GM19351 (cell line): ENCODE results near the gene FICD.
A peak's percentile ranks its signal among the peaks of the same experiment; 100 is the strongest.
"Not testable (repeated sequence)": the region's sequence is repeated elsewhere in the genome, so short reads cannot be mapped to it uniquely, and the experiment has no call there.

ENCODE experiments used
- ATAC-seq: cut with Tn5 transposase; IDR thresholded peaks from one replicate; pipeline ENCODE4 v1.9.1; 2021; ENCODE audit warnings: mild to moderate bottlenecking, moderate library complexity; ENCODE audit not compliant: unreplicated experiment

Gene FICD

DNA sequence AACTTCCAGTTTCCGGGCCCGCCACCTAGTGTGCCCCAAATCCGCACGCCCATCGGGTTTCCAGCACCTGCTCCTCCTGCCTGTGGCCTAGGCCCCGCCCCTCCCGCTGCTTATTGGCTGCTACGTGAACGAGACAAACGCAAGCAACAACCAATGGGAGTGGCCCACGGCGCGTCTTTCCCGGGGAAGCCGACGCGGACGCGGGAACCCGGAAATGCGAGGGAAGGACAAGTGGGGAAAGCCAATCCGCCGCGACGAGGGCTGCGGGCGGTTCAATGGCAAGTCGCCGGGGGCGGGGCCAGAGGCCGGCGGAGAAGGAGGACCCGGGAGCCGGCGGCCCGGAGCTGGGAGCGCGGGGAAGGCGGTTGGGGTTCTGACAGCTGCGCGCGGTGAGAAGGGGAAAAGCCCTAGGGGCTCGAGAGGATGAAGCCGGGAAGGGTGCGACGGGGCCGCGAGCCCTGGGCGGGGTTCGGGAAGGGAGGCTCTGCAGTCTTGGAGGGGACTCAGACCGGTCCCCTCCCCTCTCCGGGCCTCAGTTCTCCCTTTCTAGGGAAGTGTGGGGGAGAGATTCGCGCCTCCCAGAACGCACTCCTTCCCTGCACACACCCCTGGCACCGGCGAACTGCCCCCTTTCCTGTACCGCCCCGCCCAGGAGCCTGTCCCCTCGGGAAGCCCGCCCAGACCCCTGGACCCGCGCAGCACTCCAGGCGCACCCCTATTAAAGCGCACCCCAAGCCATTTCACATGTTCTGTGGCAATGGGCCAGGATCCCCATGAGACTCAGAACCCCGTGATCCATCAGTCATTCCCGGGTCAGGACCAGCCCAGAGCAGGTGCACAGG lies at the start of gene FICD:
FICD (plus strand) TSS at position 305 of the 842 bp plus-strand sequence. CDS start 1,696 bp downstream, outside the sequence.
- ATAC-seq, result peak; percentile 79

DNA sequence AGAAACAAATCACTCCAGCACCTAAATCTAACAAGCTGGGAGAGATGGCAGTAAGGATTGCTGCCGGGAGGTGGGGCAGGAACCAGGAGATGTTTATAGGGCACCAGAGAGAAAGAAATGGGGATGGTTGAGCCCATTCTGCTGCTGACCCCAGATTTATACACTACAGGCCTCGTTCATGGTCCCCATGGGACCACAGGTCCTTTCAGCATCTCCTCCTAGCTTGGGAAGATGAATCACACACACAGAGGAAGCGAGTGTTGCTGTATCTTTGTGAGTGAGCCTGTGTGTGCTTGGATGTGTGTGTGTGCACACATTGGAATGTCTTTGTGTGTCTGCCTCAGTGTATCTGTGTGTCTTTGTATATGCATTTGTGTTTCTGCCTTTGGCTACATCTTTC lies 49.7 kb upstream of the FICD start:
- no peak for ATAC-seq

DNA sequence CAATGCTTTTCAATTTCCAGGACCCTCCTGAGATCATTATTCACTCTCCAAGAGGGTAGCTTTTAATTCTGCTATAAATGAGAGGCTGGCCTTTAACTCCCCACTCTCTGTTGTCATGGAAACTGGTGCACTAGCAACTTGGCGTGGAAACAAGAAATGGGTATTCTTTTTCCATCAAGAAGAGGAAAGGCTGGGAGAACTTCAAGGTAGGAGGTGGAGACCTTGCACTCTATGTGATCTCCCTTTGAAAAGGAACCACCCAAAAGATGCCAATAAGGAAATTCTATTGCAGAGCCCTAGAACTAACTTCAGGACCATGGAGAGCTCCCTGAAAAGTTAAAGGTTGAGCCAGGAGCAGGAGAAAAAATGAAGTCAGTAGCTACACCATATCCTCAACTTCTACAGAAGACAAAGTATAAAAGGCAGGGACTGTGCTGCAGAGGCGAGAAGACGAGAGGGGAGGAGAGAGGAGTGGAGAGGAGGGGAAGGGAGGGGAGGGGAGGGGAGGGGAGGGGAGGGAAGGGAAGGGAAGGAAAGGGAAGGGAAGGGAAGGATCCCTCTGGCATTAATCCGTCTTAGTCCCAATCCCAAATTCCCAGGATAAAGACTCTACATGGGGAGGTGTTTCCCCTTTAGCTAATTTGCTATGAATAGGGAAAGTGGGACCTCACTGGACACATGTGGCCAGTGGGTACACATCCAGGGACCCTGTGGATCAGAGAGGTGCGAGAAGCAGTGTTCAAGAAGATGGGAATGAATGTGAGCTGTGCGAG lies 46.7 kb upstream of the FICD start:
- no peak for ATAC-seq

DNA sequence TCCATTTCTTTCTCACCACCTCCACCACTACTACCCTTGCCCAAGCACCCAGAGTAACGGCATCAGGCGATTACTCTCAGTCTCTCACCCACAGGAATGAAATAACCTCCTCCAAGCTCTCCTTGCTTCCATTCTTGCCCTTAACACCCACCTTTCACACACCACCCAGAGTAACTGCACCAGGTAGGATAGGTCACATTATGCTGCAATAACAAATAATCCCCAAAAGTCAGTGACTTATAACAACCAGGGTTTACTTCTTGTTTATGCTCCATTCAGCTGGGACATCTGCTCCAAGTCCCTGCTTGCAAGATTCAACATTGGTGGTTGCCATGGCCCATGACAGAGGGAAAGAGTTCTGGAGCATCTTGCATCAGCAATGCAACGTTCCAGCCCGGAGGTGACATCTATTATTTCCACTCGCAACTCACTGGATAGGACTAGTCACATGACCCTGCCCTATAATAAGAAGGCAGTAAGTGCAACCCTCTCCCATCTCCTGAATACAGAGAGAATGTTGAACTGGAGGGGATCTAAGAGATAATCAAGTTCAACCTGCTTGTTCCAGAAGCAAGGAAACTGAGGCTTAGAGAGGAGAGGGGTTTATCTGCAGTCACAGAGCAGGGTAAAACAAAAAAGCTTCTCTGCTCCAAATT lies 41.5 kb upstream of the FICD start:
- ATAC-seq, result no peak

DNA sequence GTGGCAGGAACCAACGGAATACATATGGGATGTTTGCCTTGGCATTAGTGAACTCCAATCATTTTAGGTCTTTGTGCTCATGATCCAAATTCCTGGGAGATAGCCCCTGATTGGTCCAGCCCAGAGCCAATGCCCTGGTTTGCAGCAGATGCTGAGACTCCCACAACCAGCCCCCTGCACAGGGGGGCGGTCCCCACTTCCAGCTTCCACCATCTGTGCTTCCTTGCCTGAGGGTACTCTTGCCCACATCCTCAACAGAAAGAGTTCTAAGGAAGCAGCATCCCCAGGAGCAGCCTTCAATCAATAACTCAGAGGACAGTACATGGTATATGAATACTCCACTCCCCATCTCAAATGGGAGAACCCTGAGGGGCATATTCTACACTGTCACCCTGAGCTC lies 39.7 kb upstream of the FICD start:
- no peak for ATAC-seq

DNA sequence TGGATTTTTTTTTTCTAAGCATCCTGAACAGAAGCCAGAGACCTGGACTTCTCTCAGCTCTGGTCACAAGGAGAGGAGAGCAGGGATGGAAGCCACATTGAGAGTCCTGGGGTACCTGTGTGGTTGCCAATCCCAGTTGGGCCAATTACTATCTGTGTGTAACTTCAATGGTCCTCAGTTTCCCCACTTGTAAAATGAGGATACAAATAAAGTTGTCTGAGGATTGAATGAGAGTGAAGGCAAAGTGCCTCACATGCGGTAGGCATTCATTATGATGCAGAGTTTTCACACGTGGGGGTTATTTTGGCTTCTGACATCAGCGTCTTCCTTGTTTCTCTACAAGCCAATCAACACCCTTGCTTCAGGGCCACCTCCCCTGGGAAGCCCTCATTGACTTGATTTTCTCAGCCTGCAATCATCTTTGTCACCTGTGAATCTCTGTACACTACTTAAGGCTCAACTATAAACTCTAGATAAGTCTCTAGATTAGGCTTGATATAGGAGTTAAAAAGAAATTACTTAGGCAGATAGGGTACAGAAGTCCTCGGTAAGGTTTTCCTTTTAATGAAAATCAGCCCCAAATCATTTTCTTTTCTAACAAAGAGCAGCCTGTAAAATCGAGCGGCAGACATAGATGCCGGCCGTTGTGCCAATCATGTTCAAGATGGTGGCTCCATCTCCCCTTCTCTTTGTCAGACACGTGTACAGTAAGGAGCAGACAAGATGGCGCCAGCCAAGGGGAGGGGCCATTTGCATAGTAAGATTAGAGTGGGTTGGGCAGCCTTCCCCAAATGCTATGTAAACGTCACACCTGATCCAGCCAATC lies 37.8 kb upstream of the FICD start:
- no peak for ATAC-seq

DNA sequence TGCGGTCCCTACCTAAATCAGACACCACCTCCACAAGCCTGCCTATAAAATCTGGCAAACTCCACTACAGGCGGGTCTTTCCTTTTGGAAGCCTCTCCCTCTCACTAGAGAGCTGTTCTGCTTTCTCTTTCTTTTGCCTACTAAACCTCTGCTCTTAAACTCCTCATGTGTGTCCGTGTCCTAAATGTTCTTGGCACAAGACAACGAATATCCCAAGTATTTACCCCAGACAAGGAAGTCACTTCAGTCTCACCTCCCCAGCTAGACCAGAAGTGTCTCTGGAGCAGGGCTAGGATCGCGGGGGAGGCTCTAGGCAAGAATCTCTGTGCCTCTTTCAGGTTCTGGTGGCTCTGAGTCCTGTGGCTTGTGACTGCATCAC lies 37.2 kb upstream of the FICD start:
- no peak for ATAC-seq

DNA sequence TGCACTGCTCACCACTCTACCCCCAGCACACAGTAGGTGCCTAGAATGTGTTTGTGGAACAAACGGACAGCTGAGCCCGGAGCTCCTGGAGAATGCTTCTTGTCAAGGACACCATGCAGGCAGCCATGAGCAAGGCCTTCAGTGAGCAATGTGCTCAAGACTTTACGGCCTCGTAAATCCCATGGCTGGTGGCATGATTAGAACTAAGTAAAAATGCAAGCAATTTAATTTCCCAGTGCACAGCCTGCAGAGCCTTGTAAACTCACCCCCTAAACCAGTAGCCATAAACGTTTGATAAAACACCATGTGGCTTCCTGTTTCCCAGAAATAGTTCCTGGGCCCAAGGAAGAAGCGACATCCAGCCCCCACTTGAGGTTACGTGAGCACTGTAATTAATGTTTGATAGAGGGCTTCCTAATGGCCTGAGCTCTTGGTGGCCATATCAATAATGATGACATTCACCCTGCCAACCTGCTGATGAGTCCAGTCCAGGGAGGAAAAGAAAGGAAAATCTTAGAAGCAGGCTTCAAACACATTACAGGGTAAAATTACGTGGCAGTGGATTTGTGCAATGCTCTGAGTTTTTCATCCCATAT lies 36.4 kb upstream of the FICD start:
- no peak for ATAC-seq

DNA sequence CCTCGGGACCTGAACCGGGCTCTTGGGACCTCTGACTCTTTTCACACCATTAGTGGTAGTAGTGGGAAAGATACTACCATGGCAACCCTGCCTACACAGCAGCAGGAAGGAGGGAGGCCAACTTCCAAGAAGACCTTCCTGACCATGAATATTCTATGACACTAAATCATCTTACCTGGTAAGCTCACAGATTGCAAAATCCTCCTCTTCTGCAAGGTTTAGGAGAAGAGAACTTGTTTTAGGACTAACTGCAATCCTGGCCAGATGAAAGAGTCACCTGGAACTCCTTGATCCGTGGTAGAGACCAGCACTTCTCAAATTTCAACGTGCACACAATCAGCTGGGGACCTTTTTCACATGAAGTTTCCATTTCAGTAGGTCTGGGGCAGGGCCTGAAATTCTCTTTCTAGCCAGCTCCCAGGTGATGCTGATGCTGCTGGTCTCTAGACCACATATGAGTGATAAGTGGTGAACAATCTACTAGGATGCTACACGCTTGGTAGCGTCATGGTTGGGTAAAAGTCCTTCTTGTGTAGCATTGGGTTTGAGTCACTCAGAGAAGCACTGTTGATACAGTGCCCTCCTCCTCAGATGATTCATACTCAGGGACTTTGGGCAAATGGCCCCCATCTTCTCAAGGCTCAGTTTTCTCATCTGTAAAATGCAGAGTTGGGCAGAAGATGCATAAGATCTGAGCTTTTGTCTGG lies 35.6 kb upstream of the FICD start:
- no peak for ATAC-seq

DNA sequence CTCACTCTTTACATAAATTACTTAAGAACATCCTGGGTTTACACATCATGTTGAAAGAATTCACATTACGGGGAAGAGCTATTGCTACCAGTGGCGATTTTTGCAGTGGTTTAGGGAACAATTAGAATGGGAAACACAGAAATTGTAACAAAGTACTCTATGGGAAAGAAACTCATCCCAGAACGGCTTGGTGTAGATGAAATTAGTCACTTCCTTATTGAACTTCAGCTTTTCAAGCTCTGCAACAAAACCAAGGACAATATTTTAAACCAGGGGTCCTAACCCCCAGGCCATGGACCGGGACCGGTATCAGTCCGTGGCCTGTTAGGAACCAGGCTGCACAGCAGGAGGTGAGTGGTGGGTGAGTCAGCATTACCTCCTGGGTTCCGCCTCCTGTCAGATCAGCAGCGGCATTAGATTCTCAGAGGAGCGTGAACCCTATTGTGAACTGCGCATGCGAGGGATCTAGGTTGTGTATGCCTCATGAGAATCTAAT lies 32.3 kb upstream of the FICD start:
- ATAC-seq, result no peak

DNA sequence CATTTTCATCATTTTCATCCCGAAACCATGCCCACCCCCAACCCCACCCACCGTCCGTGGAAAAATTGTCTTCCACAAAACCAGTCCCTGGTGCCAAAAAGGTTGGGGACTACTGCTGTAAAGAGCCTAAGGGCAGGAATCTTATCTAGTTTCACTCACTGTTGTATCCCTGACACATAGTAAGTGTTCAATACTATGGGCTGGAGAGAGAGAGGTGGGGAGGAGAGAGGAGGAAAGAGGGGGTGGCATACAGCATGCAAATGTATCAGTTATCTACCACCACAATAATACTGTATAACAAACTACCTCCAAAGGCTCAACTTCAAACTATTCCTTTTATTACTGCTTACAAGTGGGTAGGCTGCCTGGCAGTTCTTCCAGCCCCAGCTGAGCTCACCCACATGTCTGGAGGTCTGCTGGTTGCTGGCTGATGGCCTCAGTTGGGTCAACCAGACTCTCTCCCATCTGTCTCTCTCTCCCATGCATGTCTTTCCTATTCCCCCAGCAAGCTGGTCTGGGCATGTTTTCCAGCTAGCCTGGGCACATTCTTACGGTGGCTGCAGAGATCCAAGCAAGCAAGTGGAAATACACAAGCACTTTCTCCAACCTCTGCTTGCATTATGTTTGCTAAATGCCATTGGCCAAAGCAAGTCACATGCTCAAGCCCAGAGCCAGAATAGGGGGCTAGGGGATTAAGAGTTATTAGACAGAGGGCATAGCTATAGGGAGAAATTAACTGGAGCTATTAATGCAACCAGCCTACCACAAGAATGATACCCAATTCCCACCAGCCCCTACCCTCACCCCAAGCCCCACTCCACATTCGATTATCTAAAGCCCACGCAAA lies 31.6 kb upstream of the FICD start:
- ATAC-seq, result no peak

DNA sequence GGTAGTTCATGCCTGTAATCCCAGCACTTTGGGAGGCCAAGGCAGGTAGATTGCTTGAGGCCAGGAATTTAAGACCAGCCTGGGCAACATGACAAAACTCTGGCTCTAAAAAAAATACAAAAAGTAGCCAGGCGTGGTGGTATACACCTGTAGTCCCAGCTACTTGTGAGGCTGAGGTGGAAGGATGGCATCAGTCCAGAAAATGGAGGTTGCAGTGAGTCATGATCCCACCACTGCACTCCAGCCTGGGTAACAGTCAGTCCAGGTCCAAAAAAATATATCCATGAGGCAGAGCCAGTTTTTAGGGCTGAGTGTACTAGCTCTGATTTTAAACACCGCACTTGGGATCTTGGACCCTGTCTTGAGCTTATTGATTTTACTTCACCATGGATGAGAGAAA lies 30.6 kb upstream of the FICD start:
- no peak for ATAC-seq

DNA sequence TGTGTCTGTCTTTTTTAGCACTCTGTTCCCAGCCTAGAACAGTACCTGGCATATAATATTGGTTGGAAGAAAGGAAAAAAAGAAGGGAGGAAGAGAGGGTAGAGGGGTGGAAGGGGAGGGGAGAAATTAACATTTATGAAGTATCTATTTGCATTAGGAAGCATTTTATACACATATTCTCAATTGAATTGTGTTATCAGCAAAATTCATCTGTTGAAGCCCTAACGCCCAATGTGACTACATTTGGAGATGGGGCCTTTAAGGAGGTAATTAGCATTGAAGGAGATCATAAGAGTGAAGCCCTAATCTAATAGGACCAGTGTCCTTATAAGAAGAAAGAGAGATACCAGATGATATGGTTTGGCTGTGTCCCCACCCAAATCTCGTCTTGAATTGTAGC lies 30.2 kb upstream of the FICD start:
- no peak for ATAC-seq

DNA sequence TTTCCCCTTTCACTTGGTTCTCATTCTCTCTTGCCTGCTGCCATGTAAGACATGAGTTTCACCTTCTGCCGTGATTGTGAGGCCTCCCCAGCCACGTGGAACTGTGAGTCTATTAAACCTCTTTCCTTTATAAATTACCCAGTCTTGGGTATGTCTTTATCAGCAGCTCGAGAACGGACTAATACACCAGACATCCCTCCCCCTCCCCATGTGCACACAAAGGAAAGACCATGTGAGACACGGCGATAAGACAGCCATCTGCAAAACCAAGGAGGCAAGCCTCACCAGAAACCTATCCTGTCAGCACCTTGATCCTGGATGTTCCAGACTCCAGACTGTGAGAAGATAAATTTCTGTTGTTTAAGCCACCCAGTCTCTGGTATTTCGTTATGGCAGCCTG lies 29.7 kb upstream of the FICD start:
- ATAC-seq, result not testable (repeated sequence)

DNA sequence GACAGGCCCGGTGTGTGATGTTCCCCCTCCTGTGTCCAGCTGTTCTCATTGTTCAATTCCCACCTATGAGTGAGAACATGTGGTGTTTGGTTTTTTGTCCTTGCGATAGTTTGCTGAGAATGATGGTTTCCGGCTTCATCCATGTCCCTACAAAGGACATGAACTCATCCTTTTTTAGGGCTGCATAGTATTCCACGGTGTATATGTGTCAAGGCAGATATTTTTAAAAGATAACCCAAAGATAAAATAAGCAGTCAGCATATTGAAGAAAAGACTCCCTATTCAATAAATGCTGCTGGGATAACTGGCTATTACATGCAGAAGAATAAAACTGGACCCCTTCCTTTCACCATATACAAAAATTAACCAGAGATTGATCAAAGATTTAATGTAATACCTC lies 28.0 kb upstream of the FICD start:
- ATAC-seq, result not testable (repeated sequence)

DNA sequence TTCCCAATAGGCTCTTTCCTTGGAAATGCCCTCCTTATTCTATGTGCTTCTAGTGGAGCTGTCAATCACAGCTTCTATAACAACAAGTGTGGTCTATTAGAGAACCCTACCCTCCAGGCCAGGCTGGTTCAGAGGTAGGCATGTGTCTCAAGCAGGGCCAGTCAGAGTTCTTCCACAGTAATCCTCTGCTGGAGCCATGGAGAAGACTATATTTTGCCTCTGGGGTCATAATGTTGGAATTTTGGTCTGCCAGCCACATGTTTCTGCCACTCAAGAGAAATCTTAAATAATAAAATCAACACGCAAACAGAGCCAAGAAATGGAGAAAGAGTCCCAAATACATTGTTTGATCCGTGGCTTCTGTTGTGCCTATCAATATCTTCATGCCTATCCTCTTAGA lies 23.8 kb upstream of the FICD start:
- ATAC-seq, result no peak

DNA sequence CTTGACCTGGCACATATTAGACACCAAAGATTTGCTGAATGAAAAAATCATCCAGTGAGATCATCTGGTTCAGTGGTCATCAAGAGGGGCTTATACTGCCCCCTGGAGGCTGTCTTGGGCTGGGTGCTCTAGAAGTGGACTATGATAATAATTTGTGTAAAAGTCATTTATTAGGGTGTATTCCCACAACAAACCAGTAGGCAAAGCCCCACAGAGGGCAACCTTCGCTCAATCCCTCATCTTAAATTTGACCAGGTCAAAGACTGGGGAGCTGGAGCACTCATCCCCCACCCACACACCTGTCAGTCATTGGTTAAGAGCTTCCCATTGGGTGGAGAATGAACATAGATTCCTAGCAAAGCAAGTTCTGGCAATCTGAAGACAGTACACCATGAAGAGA lies 20.0 kb upstream of the FICD start:
- no peak for ATAC-seq

DNA sequence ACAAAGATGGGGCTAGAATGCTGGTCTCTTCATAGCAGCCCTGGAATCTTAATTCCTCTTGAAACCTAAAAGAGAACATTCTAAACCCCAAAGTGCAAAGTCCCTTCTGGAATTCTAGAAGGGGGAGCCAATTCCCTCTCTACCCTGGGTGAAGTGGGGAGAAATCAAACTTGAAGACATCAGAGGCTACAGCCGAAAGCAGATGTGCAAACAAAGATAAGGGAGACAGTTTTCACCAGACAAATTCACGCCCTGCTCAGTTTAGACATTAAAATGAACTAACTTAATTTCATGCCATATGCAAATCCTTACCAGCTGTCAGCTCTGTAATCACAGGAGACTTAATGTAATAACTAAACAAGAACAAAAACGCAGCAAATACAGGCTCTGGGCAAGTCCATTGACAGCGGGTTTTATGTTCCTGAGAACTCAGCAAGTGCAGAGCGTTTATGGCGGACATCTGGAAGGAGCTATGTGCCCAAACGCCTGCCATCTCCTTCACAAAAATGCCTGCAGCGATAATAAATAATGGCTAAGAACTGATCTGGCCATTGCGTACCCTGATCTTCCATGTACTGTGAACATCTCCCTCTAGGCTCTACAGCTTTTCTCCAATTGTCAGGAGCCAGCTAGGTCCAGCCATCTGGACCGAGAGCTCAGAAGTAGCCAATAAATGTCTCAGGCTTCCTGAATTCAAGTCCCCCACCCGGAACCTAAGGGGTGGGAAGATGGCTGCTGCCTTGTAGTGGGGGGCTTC lies 19.1 kb upstream of the FICD start:
- no peak for ATAC-seq
